ENCODE measurements around the gene ZMIZ2.
"Not testable (repeated sequence)": the region's sequence is repeated elsewhere in the genome, so short reads cannot be mapped to it uniquely, and the experiment has no call there.

Gene ZMIZ2, protein sequence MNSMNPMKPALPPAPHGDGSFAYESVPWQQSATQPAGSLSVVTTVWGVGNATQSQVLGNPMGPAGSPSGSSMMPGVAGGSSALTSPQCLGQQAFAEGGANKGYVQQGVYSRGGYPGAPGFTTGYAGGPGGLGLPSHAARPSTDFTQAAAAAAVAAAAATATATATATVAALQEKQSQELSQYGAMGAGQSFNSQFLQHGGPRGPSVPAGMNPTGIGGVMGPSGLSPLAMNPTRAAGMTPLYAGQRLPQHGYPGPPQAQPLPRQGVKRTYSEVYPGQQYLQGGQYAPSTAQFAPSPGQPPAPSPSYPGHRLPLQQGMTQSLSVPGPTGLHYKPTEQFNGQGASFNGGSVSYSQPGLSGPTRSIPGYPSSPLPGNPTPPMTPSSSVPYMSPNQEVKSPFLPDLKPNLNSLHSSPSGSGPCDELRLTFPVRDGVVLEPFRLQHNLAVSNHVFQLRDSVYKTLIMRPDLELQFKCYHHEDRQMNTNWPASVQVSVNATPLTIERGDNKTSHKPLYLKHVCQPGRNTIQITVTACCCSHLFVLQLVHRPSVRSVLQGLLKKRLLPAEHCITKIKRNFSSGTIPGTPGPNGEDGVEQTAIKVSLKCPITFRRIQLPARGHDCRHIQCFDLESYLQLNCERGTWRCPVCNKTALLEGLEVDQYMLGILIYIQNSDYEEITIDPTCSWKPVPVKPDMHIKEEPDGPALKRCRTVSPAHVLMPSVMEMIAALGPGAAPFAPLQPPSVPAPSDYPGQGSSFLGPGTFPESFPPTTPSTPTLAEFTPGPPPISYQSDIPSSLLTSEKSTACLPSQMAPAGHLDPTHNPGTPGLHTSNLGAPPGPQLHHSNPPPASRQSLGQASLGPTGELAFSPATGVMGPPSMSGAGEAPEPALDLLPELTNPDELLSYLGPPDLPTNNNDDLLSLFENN

DNA sequence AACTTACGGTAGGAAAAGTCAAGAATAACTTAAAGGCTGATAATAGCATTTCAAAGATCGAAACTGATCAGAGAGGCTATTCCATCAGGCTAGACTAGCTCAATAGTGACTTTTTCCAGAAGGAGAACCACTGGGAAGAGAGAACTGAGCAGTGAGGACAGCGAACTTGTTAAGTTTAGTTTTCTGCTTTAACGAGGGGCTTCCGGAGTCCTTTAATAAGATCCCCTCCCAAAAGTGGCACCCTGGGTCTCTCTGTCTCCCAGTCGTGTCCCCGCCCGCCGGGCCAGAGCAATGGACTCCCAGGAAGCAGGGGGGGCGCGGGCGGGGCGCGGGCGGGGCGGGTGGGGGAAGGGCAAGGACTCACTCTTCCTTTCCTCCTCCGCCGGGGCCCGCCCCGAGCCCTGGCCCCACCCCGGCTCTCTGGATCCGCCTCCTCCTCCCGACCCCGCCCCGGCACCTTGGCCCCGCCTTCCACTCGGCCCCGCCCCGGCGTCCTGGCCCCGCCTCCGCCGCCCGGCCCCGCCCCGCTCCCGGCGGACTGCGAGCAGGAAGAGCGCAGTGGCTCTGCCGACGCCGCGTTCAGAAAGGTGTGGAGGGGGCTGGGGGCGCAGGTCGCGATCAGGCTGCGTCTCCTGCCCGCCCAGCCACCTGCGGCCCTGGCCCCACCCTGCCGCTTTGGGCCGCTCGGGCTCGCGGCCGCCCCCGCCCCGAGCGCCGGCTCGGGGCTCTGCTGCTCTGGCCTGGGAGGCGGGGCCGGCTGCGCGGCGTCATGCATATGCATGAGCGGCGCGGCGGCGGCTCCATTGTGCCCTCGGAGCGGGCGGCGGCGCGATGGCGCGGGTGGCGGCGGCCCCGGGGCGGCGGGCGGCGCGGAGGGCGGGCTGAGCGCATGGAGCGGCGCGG lies at the start of gene ZMIZ2:
ZMIZ2 (plus strand) TSS at position 803 of the 903 bp plus-strand sequence. CDS start 7,403 bp downstream, outside the sequence.
- peak; percentile 60 for FAIRE-seq
- DNase-seq (ENCODE audit: extremely low spot score, insufficient read length, low read depth), result peak; percentile 94

DNA sequence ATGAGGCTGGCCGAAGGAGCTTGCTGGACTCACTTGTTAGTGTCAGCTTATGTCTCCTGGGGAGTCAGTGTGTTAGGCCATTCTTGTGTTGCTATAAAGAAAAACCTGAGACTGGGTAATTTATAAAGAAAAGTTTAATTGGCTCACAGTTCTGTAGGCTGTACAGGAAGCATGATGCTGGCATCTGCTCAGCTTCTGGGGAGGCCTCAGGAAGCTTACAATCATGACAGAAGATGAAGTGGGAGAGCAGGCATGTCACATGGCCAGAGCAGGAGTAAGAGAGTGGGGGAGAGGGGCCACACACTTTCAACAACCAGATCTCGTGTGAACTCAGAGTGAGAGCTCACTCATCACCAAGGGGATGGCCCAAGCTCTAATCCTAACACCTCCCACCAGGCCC lies 49.0 kb upstream of the ZMIZ2 start:
- not testable (repeated sequence) for DNase-seq (ENCODE audit: extremely low spot score, insufficient read length, low read depth); FAIRE-seq

DNA sequence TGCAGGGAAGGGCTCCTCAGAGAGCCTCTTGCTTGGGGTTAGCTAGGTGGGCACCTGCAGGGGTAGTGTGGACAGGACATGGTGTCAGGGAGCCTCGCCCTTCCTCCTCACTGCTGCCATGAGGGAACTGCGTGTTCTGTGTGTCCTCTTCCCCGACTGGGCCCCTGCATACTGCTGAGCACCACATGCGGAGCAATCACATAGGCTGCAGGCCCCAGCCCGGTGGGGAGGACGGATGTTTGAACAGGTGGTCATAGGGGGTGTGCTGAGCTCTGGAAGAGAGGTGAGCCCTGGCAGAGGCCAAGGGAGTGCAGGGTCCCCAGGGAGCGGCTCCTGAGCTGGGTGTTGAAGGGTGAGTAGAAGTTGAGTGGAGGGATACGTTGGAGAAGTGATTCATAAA lies 48.3 kb upstream of the ZMIZ2 start:
- no peak for FAIRE-seq
- DNase-seq (ENCODE audit: extremely low spot score, insufficient read length, low read depth), result no peak

DNA sequence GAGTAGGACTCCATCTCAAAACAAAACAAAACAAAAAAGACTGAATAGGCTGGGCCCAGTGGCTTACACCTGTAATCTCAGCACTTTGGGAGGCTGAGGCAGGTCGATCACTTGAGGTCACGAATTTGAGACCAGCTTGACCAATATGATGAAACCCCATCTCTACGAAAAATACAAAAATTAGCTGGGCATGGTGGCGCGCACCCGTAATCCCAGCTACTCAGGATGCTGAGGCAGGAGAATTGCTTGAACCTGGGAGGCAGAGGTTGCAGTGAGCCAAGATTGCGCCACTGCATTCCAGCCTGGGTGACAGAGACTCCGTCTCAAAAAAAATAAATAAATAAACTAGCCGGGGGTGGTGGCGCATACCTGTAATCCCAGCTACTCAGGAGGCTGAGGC lies 45.3 kb upstream of the ZMIZ2 start:
- DNase-seq (ENCODE audit: extremely low spot score, insufficient read length, low read depth); FAIRE-seq: not testable (repeated sequence)

DNA sequence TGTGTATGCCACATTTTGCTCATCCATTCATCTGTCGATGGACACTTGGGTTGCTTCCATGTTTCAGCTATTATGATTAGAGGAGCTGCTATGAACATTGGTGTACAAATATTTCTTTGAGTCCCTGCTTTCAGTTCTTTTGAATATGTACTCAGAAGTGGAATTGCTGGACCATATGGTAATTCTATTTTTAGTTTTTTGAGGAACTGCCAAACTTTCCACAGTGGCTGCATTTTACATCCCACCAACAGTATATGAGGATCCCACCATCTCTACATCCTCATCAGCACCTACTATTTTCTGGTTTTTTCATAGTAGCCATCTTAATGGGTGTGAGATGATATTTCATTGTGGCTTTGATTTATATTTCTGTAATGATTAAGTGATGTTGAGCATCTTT lies 44.7 kb upstream of the ZMIZ2 start:
- no peak for DNase-seq (ENCODE audit: extremely low spot score, insufficient read length, low read depth)
- FAIRE-seq, result no peak

DNA sequence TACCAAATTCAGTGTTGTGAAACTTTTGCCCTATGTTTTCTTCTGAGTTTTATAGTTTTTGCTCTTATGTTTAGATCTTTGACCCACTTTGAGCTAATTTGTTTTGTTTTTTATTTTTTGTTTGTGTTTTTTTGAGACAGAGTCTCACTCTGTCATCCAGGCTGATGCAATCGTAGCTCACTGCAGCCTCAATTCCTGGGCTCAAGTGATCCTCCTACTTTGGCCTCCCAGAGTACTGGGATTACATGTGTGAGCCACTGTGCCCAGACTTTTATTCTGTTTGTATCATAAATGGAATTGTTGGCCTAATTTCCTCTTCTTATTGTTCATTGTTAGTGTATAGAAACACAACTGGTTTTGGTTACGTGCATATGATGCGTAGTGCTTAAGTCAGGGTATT lies 43.2 kb upstream of the ZMIZ2 start:
- no peak for FAIRE-seq
- DNase-seq (ENCODE audit: extremely low spot score, insufficient read length, low read depth), result no peak

DNA sequence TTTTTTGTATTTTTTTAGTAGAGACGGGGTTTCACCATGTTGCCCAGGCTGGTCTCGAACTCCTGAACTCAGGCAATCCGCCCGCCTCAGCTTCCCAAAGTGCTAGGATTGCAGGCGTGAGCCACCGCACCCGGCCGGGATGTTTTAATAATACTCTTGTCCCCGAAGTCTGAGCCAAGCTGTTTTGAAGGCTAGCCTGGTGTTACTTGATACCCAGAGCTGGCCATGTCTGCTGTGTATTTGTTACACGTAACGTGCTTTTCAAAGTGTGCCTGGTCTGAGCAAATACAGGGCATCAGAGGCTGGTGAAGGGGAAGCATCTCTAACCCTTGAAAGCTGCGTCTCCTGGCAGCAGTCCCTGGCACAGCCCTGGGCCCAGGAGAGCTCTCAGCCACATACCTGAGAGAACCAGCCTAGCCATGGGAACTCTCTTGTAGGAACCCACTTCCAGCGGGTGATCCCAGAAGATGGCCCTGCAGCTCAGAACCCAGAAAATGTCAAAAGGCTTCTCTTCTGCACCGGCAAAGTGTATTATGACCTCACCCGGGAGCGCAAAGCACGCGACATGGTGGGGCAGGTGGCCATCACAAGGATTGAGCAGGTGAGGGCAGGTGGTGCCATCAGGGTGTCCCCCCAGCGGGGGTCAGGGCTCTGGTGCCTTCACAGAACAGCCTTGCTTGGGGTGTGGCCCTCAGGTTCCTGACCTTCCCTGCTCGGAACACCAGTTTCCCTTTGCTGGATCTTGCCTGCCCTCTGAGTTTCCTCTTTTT lies 41.7 kb upstream of the ZMIZ2 start:
- no peak for FAIRE-seq
- DNase-seq (ENCODE audit: extremely low spot score, insufficient read length, low read depth), result no peak

DNA sequence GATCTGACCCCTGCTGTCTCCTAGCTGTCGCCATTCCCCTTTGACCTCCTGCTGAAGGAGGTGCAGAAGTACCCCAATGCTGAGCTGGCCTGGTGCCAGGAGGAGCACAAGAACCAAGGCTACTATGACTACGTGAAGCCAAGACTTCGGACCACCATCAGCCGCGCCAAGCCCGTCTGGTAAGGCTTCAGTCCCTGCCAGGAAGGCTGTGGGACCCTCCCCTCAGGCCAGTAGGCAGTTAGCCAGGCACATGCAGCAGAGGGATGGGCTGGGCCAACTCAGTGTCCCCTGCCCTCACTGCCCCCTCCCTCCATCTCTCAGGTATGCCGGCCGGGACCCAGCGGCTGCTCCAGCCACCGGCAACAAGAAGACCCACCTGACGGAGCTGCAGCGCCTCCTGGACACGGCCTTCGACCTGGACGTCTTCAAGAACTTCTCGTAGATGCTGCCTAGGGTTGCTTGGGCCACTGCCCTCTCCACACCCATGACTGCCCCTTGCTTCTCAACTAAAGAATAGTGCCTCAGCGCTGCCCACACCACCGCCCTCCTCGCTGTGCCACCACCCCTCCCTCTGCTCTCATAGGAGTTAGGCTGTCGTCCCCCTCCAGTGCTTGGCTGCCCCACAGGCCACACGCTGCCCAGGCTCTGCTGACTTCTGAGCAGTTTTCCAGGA lies 41.0 kb upstream of the ZMIZ2 start:
- no peak for FAIRE-seq
- DNase-seq (ENCODE audit: extremely low spot score, insufficient read length, low read depth), result no peak

DNA sequence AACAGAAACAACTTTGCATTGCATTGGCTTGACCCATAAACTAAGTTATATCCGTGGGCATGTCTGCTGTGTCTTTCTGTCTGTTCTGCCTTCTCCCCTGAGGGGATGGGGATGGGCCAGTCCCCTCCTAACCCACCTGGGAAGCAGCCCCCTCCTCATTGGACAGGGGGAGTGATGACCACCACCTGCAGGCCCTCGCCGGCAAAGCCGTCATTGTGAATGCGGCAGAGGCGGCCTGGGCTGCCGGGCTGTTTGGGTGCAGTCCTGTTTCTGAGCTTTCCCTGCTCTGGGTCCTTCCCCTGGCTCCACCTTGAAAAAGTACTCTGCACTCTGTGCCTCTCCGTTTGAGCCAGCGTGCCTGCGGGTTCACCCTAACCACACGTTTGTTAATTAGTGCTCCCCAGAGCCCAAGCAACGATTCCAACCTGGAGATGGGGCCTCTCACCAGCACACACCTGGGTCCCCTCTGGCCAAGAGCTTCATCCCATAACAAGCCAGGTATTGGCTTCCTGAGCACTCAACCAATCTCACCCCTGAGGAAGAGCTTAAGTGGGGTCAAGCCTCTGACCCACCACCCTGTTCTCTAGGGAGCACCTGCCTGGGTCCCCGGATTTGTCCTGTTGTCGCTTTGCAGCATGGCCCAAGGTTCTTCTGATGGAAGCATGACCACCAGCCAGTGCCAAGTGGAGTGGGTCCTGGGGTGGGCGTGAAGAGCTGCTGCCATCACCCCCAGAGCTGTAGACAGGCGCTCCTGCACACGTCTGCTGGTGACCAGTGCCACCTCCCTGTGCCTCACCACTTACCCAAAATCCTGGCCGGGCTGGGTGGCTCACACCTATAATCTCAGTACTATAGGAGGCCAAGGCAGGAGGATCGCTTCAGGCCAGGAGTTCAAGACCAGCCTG lies 39.4 kb upstream of the ZMIZ2 start:
- no peak for FAIRE-seq
- no peak for DNase-seq (ENCODE audit: extremely low spot score, insufficient read length, low read depth)

DNA sequence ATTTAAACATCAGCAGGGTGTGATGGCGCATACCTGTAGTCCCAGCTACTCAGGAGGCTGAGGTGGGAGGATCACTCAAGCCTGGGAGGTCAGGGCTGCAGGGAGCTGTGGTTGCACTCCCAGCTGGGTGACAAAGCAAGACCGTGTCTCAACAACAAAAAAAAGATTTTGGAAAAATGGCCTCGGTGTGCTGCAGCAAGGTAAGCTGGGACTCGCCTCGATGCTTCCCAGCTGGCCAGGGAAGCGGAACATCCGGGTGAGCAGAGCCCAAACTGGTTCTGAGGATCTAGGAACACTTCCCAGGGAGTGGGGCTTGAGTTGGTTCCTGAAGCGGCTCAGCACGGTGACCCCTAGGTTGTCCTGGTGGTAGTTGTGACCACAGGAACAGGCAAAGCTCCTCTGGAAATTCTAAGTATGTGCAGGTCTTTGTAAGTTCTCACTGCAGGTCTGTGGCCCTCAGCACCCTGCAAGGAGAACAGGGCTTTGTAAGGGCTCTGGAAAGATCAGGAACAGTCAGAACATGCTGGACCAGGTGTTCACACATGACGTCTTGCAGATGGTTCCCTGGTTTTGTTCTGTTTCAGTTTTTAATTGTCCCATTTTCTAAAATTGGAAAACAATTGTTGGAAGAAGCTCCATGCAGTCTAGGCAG lies 38.6 kb upstream of the ZMIZ2 start:
- FAIRE-seq, result no peak
- no peak for DNase-seq (ENCODE audit: extremely low spot score, insufficient read length, low read depth)

DNA sequence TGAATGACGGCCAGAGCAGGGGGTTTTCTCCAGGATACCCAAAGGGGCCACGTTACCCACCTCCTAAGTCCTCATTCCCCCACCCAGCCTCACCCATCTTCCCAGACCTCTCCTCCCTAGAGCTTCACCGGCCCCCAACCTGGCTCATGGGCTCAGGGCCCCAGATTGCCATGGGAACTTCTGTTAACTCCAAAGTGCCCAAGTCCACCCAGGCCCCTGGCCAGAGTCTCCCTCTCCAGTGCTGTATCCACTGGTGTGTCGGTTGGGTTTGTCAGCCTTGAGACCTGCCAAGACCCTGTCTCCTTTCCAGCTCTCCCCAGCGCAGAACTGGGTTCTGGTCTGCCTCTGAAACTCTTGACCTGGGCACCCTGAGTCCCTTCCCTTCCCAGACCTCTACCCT lies 37.1 kb upstream of the ZMIZ2 start:
- no peak for DNase-seq (ENCODE audit: extremely low spot score, insufficient read length, low read depth)

DNA sequence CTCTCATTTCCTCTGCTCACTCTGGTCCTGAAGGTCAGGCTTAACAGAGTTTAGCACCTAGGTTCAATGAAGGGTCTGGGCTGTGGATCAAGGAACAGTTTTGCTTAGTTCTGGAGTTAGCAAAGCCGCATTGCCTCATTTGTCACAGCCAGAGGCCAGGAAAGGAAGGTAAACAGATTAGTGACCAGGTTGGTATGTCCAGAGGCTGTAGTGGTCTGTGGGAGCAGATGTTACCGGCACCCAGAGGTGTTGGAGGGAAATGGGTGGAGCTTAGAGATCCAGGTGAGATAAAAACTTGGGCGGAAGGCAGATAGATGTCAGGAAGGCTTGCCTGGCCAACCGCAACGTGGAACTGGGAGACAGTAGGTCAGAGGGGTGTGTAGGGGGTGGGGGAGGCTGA lies 36.6 kb upstream of the ZMIZ2 start:
- no peak for FAIRE-seq
- no peak for DNase-seq (ENCODE audit: extremely low spot score, insufficient read length, low read depth)

More for the DNA sequence above, 37.1 kb upstream of the ZMIZ2 start:
- FAIRE-seq, result no peak

DNA sequence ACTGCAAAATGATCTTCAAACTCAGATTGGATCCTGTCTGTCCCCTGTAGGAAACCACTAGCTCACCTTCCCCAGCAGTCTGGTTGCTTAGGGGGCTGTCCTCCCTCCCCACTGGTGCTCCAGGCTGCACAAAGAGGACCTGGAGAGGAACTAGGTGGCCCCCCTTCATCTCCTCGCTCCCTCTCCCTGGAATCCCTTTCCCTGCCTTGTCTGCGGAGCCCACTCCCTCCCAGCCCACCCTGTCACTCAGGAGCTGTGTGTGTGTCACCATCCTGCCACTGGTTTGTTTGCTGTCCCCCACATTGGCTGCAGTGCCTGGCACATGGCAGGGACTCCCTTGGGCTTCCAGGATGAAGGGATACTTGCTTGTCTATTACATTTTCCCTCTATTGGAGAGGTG lies 35.5 kb upstream of the ZMIZ2 start:
- FAIRE-seq, result no peak
- no peak for DNase-seq (ENCODE audit: extremely low spot score, insufficient read length, low read depth)

DNA sequence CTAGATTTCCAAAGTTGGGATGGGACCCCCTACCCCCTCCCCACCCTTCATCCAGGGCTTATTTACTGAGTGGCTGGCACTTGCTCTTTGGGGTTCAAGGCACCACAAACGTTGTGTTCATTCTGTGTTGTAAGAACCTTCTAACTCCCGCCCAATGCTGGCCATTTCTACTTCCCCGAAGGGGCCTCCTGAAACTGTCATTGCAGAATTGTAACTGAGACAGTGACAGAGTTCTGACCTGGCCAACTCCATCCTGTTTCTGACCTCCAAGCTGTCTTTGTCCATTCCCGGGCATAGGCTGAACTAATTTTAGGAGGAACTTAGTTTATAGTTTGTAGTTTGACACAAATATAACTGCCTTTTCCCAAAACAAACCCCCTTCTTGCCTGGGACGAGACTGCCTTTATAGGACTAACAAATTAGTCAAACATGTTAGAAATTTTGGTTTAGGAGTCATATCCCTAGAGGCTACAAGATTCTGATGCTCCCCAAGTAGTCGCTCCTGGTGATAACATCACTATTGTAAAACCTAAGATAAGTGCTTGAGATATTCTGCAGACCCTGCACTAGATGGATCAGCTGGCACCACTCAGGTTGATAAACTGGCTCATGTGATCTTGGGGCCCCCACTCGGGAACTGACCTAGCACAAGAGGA lies 34.8 kb upstream of the ZMIZ2 start:
- FAIRE-seq (no peak), DNase-seq (ENCODE audit: extremely low spot score, insufficient read length, low read depth) (no peak)

DNA sequence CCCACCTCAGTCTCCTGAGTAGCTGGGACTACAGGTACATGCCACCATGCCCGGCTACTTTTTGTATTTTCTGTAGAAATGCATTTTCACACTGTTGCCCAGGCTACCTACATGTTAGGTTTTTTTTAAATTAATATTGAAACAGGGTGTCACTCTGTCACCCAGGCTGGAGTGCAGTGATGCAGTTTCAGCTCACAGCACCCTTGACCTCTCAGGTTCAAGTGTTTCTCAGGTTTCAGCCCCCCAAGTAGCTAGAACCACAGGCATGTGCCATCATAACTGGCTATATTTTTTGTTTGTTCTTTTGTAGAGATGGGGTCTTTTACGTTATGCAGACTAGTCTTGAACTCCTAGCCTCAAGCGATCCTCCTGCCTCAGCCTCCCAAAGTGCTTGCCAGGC lies 32.4 kb upstream of the ZMIZ2 start:
- FAIRE-seq (no peak), DNase-seq (ENCODE audit: extremely low spot score, insufficient read length, low read depth) (no peak)

DNA sequence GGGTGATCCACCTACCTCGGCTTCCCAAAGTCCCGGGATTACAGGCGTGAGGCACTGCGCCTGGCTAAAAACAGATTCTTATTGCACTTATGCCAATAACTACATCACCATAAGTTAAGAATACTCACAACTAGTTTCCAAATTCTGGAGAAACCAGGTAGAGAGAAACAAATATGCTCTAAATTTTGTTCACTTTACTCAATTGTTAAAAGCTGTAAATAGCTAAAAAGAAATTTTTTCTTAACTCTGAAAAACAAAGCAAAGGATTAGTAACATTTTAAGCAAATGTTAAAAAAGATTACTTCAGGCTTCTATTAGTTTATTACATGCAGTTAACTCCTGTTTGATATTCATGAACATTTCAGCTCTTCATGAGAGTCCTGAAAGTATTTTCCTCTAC lies 28.3 kb upstream of the ZMIZ2 start:
- no peak for DNase-seq (ENCODE audit: extremely low spot score, insufficient read length, low read depth)
- FAIRE-seq, result no peak

DNA sequence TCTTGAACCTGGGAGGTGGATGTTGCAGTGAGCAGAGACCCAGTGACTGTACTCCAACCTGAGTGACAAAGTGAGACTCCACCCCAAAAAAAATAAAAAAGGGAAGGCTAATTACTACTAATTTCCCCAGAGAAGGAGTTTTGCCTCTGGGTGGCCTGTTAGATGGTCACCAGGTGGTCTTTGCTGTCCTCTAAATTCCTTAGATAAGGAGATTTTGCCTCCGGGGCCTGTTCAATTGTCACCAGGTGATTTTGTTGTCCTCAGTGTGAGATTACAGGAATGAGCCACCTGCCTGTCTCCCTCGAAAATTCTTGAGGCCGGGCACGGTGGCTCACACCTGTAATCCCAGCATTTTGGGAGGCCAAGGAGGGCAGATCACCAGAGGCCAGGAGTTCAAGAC lies 24.4 kb upstream of the ZMIZ2 start:
- FAIRE-seq, result no peak
- DNase-seq (ENCODE audit: extremely low spot score, insufficient read length, low read depth), result no peak
